ENCODE measurements around the gene MYRFL.

DNA sequence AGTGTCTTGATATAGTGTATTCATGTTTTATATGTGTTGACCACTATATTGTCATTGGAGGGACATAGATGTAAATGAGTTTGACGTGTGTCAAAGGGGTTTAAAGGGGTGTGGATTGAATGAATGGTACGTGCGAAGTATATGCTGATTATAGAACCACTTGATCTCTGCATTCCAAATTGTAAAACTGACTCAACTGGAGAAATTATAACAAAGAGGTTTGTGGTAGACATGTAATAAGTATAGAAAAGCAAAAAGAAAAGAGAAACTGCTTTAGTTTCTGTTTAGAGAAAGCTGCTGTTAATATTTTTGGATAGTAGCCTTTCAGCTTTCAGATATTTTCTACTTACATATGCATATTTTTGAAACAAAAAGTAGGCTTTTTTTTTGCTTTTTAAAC lies 8.9 kb upstream of the MYRFL start:
- TF ChIP-seq CTCF (IDR thresholded peaks at IDR 0.05): no peak
- TF ChIP-seq POLR2A (IDR thresholded peaks at IDR 0.05): no peak

Data from lower leg skin (tissue), 3 donors.